PC-9 (cell line): ENCODE measurements around the gene SELL.

Experiments used
- EZH2 ChIP-seq: fragments of 200-600 bp; sonication (generic); IDR thresholded peaks from 2 replicates; pipeline ENCODE4 v1.8.0; 2017; ENCODE audit warnings: antibody characterized with exemption, low read depth
- TF ChIP-seq, protein P1 (sequence below): fragments of 200-600 bp; sonication (generic); conservative IDR thresholded peaks from 2 replicates; pipeline ENCODE4 v1.6.1; 2017; ENCODE audit warnings: mixed run types, antibody characterized with exemption, mild to moderate bottlenecking, moderate library complexity

DNA sequence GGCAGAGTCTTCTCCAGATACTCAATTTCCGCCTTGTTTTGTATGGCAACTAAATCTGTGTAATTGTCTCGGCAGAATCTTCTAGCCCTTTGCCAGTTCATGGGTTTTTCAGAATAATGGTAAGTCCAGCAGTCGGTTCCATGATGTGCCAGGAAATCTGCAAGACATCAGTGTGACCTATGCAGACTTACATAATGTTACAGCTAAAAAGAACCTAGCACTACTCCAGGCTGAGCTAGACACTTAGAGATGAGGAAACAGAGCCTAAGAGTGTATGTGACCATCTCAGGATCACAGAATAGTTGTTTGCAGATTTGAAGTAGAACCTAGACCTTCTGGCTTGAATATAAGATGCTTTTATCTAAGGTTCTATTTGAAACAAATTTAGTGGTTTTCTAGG is 2.8 kb downstream of the SELL start:
- TF ChIP-seq, protein P1, sequence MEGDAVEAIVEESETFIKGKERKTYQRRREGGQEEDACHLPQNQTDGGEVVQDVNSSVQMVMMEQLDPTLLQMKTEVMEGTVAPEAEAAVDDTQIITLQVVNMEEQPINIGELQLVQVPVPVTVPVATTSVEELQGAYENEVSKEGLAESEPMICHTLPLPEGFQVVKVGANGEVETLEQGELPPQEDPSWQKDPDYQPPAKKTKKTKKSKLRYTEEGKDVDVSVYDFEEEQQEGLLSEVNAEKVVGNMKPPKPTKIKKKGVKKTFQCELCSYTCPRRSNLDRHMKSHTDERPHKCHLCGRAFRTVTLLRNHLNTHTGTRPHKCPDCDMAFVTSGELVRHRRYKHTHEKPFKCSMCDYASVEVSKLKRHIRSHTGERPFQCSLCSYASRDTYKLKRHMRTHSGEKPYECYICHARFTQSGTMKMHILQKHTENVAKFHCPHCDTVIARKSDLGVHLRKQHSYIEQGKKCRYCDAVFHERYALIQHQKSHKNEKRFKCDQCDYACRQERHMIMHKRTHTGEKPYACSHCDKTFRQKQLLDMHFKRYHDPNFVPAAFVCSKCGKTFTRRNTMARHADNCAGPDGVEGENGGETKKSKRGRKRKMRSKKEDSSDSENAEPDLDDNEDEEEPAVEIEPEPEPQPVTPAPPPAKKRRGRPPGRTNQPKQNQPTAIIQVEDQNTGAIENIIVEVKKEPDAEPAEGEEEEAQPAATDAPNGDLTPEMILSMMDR, result no peak
- no peak for TF ChIP-seq EZH2
